Heart left ventricle (tissue), 13 donors: ENCODE results near the gene SIPA1.

ENCODE experiments used
- CTCF ChIP-seq, 12 donors: fragments of 200-600 bp; sonication (generic) in 4 of 12; IDR thresholded peaks; one replicate each; pipeline versions ENCODE4 v1.5.0 to v1.8.0; 2018 to 2022; ENCODE audit warnings: antibody characterized with exemption in 12 of 12, mild to moderate bottlenecking in 5 of 12
- POLR2A ChIP-seq, 2 donors: fragments of 450-650 bp; IDR thresholded peaks; one replicate each; pipeline ENCODE4 v1.6.1; 2017; ENCODE audit warnings: antibody characterized with exemption in 2 of 2, mild to moderate bottlenecking in 2 of 2, moderate library complexity in 2 of 2
- donor health status: ischemic (EF 13 %, LVEDD 7.1; RV severe dilation, severe dysfunction).
- donor health status: DM: no; HTN: yes; CAD: no.
- donor health status: DM: no; HTN: no; CAD: no.
- donor health status: ischemic (EF 25% LVEDD 6.9; RV normal size, moderate dysfunction).
- donor health status: ischemic (EF 25% LVEDD 5.7; RV mildly dilated, moderate dysfunction).
- donor health status: ischemic (EF 35%, LVEDD 5.7; RV mildly dilated, moderate dysfunction).
- donor health status: nonischemic (EF 11% LVEDD 7.7; RV severe dilation, severe dysfunction).
- donor health status: DM: yes; HTN: yes; CAD: no.
- donor health status: PGD.
- donor health status: ischemic (EF 29% LVEDD 5.4; RV normal size, mild dysfunction).
- donor health status: nonischemic (EF 23%, LVEDD 6.1; RV moderate dilation, normal function).

- TF ChIP-seq CTCF (IDR thresholded peaks at IDR 0.05): no peak
- TF ChIP-seq POLR2A (IDR thresholded peaks at IDR 0.05): no peak
Measured at GRCh38 chr11:65598258-65598699, 39.6 kb upstream of the SIPA1 start.
